Measurements from ENCODE around the gene CHMP2B. TPM values are rescaled to one million over a fixed set of nuclear protein-coding genes. Genes with fewer than 3 reads are reported as not detected.

Gene CHMP2B
- total RNA-seq, 1 experiment from 2014 or later = 31.1 TPM

Other genes with a start within 250 kb of the CHMP2B start
- gene VGLL3, start 236.2 kb upstream of the CHMP2B start, total RNA-seq (2014; rRNA removed) = 31.3 and 41.0 TPM in 2 replicates
- not detected in 2 replicates for gene POU1F1, start 49.3 kb downstream of the CHMP2B start, total RNA-seq (2014; rRNA removed)

Data from LHCN-M2 (cell line).